GM13976 (cell line): ENCODE measurements around the gene TMEM132A.

ENCODE experiments used
- DNase-seq: peaks from one replicate; pipeline ENCODE4 v3.0.0; 2012; ENCODE audit warnings: low spot score
- in situ Hi-C: fragments of 300-500 bp; cut with MboI; formaldehyde crosslinking; loops from one replicate; pipeline ENCODE4 v1.12.0; 2022; ENCODE audit warnings: low sequenced_read_pairs, mixed read lengths, inconsistent platforms; ENCODE audit not compliant: unreplicated experiment
- TF ChIP-seq, protein P1 (sequence below): IDR thresholded peaks from 2 replicates; pipeline ENCODE4 v1.5.1; 2012; ENCODE audit warnings: borderline replicate concordance, mild to moderate bottlenecking; ENCODE audit not compliant: insufficient read depth; ENCODE audit errors: extremely low read depth, missing control alignments, control extremely low read depth

The TMEM132A gene

DNA sequence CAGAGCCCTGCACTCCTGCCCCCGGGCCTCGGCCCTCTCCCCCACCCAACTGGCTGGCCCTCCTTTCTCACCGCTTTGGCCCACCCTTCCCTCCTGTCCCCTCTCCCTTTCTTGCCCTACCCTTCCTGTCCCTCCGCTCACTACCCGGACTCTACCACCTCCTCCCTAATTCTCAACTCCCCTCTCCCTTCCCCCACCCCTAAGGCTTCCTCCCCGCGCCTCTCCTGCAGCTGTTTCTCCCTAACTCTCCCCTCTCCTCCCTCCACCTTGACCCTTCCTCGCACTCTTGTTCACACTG is 27.3 kb downstream of the TMEM132A start:
- in situ Hi-C loops = no loop called here
- no peak for DNase-seq
- TF ChIP-seq, protein P1, sequence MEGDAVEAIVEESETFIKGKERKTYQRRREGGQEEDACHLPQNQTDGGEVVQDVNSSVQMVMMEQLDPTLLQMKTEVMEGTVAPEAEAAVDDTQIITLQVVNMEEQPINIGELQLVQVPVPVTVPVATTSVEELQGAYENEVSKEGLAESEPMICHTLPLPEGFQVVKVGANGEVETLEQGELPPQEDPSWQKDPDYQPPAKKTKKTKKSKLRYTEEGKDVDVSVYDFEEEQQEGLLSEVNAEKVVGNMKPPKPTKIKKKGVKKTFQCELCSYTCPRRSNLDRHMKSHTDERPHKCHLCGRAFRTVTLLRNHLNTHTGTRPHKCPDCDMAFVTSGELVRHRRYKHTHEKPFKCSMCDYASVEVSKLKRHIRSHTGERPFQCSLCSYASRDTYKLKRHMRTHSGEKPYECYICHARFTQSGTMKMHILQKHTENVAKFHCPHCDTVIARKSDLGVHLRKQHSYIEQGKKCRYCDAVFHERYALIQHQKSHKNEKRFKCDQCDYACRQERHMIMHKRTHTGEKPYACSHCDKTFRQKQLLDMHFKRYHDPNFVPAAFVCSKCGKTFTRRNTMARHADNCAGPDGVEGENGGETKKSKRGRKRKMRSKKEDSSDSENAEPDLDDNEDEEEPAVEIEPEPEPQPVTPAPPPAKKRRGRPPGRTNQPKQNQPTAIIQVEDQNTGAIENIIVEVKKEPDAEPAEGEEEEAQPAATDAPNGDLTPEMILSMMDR = no peak

DNA sequence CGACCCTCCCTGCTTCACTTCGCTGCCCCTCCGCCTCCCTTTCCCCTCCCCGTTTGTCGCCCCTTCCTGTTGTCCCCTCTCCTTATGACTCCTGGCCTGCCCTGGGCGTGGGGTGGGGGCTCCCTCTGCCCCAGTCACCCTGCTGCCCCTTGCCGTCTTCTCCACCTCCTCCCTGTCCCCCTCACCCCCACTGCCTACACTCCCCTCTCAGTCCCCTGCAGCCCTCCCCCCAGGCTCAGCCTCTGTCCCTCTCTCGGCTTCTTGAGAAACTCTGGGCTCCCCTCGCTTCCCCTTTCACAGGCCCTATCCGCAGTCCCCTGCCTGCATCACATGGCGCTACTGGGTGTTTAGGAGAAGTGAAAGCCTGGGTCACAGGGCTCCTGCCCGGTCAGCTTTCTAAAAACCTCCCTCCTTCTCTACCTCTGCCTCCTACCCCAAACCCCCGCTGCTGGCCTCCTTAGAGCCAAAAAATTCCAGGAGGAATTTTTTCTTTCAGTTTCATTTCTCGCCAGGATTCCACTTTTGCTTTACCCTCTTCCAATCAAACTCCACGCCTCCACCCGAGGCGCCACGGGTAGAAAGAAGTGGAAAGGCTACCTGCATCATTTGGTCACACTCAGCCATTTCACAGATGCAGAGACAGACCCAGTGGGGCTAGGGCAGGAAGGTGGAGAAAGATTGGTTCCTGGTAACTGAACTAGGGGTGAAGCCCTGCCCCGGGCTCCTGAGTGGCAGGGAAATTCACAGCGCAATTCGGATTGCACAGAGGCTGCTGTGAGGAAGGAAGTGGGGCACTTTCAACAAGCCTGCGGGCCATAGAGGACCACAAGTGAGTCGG is 27.9 kb downstream of the TMEM132A start, which contains the start of gene SLC15A3:
TSS of gene SLC15A3 (minus strand) at position 273 of the 838 bp plus-strand sequence. CDS start 625 bp downstream, outside the sequence.
- in situ Hi-C loops = no loop called here
- peak; percentile 86 for DNase-seq
- TF ChIP-seq, protein P1 = no peak

DNA sequence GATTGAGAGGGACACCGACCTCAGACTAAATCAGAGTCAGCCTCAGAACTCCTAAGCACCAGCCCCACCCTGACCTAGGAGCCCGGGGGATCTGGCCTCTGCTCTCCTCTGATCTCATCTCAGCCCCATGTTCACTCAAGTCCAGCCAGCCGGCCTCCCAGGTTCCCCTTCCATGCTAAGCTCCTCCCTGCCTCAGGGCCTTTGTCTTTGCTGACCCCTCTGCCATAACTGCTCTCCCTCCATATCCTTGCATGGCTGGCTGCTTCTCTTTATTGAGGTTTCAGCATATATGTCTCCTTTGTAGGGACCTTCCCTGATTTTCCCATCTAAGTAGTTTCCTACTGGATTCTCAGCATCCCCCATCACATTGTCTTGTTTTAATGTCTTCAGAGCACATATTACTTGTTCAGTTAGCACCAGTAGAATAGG is 28.5 kb downstream of the TMEM132A start:
- DNase-seq = no peak
- TF ChIP-seq, protein P1 = no peak
- in situ Hi-C loops = no loop called here

DNA sequence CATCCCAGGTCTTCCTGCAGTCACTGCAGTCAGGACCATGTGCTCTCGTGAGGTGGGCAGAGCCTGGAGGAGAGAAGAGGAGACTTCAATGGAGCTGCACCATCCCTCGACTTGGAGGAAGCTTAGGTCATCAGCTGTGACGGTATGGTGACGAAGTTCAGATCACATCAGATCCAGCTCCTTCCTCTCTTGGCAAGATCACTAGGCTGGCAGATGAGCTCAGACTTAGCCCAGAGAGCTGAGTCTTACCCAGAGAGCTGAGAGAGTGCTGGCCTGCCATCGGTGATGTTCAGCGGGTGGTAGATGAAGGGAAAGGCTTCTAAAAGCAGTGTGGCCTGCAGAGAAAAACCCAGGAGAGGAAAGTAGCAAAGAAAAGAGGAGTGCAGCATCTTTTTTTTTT is 29.5 kb downstream of the TMEM132A start:
- TF ChIP-seq, protein P1 = no peak
- in situ Hi-C loops = no loop called here
- no peak for DNase-seq

DNA sequence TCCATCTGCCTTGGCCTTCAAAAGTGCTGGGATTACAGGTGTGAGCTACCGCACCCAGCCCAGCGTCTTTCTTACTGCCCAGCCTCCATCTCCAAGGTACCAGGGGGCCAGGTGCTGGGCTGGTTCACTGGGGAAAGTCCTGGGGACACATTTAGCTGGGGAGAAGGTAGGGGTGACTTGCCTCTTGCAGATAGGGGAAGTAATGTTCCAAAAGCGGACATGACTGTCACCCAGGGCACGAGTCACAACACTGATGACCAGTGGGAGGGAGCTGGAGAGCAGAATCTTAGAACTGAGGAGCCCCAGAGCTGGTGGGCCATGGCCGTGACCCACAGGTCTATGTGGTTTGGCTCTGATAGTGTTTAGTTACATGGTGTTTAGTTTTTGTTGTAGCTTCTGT is 30.2 kb downstream of the TMEM132A start:
- DNase-seq = peak; percentile 67
- in situ Hi-C loops = no loop called here
- TF ChIP-seq, protein P1 = no peak

DNA sequence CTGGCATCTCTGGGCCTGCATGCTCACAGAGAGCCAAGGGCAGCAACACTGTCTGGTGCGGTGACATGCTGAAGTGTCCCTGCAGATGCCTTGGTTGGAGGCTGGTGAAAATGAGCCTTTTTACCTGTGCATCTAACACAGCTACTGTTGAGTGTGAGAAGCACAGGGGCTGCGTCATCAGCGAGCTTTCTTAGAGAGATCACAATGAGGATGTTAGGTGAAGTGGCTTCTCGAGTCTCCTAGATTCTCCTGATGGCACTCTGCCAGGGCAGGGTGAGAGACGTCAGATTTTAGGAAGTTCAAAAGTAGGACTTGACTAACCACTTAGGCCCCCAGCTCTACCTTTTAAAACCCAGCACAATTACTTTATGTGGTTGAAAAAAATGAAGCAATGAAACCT is 31.3 kb downstream of the TMEM132A start:
- in situ Hi-C loops = no loop called here
- TF ChIP-seq, protein P1 = no peak
- no peak for DNase-seq

DNA sequence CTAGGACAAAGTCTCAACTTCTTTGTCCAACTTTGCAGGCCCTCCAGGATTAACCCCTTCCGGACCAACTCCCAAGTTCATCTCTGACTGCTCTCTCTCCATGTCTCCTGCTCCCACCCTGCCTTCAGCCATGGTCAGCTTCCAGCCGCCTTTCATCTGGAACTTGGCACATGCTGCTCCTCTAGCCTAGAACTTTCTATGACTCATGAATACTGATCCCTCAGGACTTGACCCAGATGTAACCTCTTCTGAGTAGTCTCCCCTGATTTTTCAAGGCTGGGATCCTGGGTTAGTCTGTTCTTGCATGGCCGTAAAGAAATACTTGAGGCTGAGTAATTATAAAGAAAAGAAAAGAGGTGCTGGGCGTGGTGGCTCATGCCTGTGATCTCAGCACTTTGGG is 32.9 kb downstream of the TMEM132A start:
- TF ChIP-seq, protein P1 = no peak
- in situ Hi-C loops = no loop called here
- no peak for DNase-seq
